Measurements from ENCODE around the gene AZGP1. TPM values are rescaled to one million over a fixed set of nuclear protein-coding genes. Genes with fewer than 3 reads are reported as not detected.
"Not testable (repeated sequence)": the region's sequence is repeated elsewhere in the genome, so short reads cannot be mapped to it uniquely, and the experiment has no call there.

The AZGP1 gene
- total RNA-seq, 1 donor from 2014 or later: 85.5 TPM

GRCh38 chr7:99971242-99971641 is 4.6 kb downstream of the AZGP1 start:
- Histone ChIP-seq H3K9me3 (replicated peaks) (peaks cover 3% of the 10 kb centered on the region), H3K27me3 (ENCODE audit: low read depth) (peaks cover 2% of the 10 kb centered on the region), H3K4me3 (no peak overlapping the region), H3K27ac (replicated peaks) (no peak overlapping the region), H3K4me1 (peaks cover 14% of the 10 kb centered on the region), H3K36me3 (no peaks in the 10 kb centered on the region)
- TF ChIP-seq, protein P1, sequence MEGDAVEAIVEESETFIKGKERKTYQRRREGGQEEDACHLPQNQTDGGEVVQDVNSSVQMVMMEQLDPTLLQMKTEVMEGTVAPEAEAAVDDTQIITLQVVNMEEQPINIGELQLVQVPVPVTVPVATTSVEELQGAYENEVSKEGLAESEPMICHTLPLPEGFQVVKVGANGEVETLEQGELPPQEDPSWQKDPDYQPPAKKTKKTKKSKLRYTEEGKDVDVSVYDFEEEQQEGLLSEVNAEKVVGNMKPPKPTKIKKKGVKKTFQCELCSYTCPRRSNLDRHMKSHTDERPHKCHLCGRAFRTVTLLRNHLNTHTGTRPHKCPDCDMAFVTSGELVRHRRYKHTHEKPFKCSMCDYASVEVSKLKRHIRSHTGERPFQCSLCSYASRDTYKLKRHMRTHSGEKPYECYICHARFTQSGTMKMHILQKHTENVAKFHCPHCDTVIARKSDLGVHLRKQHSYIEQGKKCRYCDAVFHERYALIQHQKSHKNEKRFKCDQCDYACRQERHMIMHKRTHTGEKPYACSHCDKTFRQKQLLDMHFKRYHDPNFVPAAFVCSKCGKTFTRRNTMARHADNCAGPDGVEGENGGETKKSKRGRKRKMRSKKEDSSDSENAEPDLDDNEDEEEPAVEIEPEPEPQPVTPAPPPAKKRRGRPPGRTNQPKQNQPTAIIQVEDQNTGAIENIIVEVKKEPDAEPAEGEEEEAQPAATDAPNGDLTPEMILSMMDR (IDR thresholded peaks at IDR 0.05; ENCODE audit: borderline replicate concordance): no peak
- intact Hi-C loops (cut with micrococcal nuclease): no loop called here
- no peak for DNase-seq

DNA sequence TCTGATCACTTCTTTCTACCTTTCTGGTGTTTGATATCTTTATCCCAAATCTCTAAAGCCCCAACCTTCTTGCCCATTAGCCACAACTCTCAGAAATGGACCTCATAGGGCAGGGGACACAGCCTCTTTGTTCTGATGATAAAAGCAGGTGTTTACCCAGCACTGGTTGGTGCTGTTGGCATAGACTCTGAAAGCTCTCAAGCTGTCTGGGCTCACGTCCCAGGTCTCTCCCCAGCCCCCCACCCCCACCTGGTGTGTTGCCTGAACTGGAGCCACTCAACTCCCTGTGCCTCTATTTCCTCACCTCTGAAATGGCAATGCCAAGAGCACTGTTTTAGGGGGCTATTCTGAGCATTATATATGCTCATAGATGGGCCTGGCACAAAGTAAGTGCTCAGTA is 6.0 kb downstream of the AZGP1 start:
- H3K27ac ChIP-seq (replicated peaks); H3K4me1 ChIP-seq; H3K36me3 ChIP-seq; DNase-seq; intact Hi-C loops (cut with micrococcal nuclease); H3K4me3 ChIP-seq; H3K9me3 ChIP-seq (replicated peaks): not testable (repeated sequence)
- peaks cover 13% of the 10 kb centered on the region for H3K27me3 ChIP-seq (ENCODE audit: low read depth)

GRCh38 chr7:99969298-99969697 is 6.5 kb downstream of the AZGP1 start:
- intact Hi-C loops (cut with micrococcal nuclease): no loop called here
- Histone ChIP-seq H3K4me3 (no peak overlapping the region), H3K36me3 (no peaks in the 10 kb centered on the region), H3K27me3 (ENCODE audit: low read depth) (peaks cover 18% of the 10 kb centered on the region), H3K27ac (replicated peaks) (no peak overlapping the region), H3K9me3 (replicated peaks) (peaks cover 3% of the 10 kb centered on the region), H3K4me1 (peaks cover 4% of the 10 kb centered on the region)
- TF ChIP-seq, protein P1 (IDR thresholded peaks at IDR 0.05; ENCODE audit: borderline replicate concordance): no peak
- DNase-seq: no peak

DNA sequence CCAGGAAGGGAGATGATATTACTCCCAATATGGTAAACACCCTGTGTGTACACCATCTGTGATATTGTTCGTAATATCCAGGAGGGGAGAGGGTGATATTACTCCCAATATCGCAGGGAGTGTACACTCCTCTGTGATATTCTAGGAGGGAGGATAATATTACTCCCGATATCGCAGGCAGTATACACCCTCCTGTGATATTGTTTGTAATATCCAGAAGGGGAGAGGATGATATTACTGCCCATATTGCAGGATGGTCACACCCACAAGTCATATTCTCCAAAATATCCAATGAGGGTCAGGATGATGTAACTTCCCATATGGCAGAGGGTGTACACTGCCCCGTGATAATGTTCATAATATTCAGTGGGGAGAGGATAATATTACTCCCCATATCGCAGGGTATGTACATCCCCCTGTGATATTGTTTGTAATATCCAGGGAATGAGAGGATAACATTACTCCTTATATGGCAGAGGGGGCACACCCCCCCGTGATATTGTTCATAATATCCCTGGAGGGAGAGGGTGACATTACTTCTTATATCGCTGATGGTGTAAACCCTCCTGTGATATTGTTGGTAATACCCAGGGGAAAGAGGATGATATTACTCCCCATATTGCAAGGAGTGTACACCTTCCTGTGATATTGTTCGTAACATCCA is 17.1 kb downstream of the AZGP1 start:
- peaks cover 90% of the 10 kb centered on the region for H3K27me3 ChIP-seq (ENCODE audit: low read depth)

GRCh38 chr7:99955247-99955646 is 20.6 kb downstream of the AZGP1 start:
- DNase-seq: no peak
- no peak overlapping the region for H3K27ac ChIP-seq (replicated peaks)
- H3K27me3 ChIP-seq (ENCODE audit: low read depth): peaks cover 55% of the 10 kb centered on the region
- H3K4me1 ChIP-seq: no peaks in the 10 kb centered on the region
- intact Hi-C loops (cut with micrococcal nuclease): no loop called here
- no peaks in the 10 kb centered on the region for H3K9me3 ChIP-seq (replicated peaks)
- no peak overlapping the region for H3K4me3 ChIP-seq
- TF ChIP-seq, protein P1 (IDR thresholded peaks at IDR 0.05; ENCODE audit: borderline replicate concordance): no peak
- H3K36me3 ChIP-seq: no peaks in the 10 kb centered on the region

More for the DNA sequence above, 17.1 kb downstream of the AZGP1 start:
- intact Hi-C loops (cut with micrococcal nuclease): no loop called here
- Histone ChIP-seq H3K9me3 (replicated peaks) (no peaks in the 10 kb centered on the region), H3K4me1 (no peaks in the 10 kb centered on the region), H3K36me3 (no peaks in the 10 kb centered on the region), H3K4me3 (no peak overlapping the region), H3K27ac (replicated peaks) (no peak overlapping the region)
- TF ChIP-seq, protein P1 (IDR thresholded peaks at IDR 0.05; ENCODE audit: borderline replicate concordance): no peak
- no peak for DNase-seq

GRCh38 chr7:99954643-99955042 is 21.2 kb downstream of the AZGP1 start:
- H3K4me1 ChIP-seq; DNase-seq; H3K4me3 ChIP-seq; H3K9me3 ChIP-seq (replicated peaks); H3K27ac ChIP-seq (replicated peaks); H3K36me3 ChIP-seq; intact Hi-C loops (cut with micrococcal nuclease): not testable (repeated sequence)
- H3K27me3 ChIP-seq (ENCODE audit: low read depth): peaks cover 49% of the 10 kb centered on the region
